ENCODE results near the gene LSG1.
A peak's percentile ranks its signal among the peaks of the same experiment; 100 is the strongest.

LSG1 gene

DNA sequence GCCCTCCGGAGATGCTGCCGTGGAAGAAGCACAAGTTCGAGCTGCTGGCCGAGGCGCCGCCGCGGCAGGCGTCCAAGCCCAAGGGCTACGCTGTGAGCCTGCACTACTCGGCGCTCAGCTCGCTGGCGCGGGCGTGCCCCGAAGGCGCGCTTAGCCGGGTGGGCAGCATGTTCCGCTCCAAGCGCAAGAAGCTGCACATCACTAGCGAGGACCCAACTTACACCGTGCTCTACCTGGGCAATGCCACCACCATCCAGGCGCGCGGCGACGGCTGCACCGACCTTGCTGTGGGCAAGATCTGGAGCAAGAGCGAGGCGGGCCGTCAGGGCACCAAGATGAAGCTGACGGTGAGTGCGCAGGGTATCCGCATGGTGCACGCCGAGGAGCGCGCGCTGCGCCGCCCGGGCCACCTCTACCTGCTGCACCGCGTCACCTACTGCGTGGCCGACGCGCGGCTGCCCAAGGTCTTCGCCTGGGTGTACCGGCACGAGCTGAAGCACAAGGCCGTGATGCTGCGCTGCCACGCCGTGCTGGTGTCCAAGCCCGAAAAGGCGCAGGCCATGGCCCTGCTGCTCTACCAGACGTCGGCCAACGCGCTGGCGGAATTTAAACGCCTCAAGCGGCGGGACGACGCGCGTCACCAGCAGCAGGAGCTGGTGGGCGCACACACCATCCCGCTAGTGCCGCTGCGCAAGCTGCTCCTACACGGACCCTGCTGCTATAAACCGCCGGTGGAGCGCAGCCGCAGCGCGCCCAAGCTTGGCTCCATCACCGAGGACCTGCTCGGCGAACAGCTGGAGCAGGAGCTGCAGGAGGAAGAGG lies 15.0 kb upstream of the LSG1 start:
- peak; percentile 19 for DNase-seq

DNA sequence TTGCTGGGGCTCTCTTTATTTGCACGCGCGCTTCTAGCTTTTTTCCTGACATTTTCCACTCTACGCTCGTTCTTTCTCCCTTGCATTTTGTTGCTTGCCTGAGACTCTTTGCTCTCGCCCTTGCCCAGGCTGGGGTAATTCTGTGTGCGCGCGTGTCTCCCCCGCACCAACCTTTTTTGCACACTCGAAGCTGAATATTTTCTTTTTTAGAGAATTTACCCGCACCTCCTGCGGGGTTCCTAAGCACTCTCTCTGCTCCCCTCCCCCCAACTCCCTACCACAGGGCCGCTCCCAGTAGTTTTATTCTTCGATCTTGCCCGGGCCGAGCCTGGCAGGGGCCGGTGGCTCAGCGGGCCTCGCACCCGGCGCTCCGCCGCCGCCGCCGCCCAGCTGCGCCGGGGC lies 14.4 kb upstream of the LSG1 start:
- no peak for DNase-seq

DNA sequence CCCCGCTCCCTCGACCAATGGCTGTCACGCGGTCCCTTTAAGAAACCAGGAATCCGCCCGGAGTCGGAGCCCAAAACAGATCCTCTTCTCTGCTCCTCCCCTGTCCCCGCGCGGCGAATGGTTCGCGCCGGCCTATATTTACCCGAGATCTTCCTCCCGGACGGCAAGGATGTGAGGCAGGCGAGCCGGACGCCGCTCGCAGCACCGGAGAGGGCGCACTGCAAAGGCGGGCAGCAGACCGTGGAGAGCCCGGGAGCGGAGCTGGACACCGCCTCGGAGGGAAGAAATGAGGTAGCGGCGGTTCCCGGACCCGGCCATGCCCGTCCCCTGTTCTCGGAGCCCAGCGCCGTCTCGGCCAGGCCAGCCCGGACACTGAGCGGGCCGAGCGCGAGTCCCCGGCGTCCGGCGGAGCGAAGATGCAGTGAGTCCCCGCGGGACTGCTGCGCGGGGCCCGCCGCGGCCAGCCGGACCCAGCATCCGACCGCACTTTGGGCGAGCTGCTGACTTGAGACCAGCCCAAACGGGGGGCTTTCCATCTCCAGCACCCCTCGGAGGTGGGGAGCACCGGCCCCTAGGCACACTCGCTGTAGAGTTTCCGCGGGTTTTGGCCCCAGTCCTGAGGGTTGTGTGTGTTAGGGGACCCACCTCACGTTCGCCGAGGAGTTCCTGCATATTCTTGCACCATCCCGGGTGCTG lies 13.9 kb upstream of the LSG1 start, which contains the start of gene FAM43A:
TSS of gene FAM43A (plus strand) at position 166 of the 696 bp plus-strand sequence. CDS start 944 bp downstream, outside the sequence.
- peak; percentile 74 for DNase-seq

DNA sequence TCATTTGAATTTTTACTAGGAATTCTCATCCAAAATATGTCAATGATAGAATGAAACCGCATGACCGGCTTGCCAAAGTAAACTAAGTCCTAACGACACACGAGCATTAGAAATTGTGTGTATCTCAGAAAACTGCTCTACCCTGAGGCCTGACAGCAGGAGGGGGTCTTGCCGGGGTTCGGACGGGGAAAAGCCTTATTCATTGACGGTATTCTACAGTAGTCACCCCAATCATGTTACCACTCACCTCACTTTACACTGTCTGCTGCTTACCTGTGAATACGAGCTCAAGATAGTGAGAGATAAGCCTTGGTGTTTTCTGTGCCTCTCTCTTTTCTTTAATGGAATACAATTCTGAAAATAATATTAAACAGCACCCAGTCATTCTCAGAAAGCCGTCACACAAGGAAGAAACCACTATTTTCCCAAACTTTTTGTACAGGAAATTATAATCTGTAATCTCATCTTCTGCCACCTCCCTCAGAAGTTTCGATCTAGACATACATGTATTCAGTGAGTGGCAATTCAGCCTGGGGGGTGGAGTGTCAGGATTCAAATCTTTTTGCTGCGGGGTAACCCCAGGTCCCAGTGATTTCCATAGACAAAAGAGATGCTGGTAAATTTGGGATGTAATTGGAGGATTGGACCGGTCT lies 13.2 kb upstream of the LSG1 start:
- no peak for DNase-seq

DNA sequence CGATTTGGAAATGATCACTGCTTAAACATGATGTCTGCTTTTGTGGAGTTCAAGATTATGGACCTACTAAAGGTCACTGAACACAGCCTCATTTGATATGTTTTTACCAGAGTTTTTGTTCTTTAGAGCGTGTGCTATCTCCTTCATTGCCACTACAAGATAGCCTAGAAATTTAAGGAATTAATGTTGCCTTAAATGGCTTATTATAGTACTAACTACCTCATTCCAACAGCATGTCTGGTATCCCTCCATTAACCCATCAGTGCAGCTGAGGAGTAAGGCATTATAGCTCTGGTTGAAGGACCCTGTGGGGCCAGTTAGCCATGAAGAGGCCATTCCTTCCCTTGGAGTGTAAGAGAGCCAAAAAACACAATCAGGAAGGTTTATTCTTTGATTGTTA lies 11.4 kb upstream of the LSG1 start:
- no peak for DNase-seq

DNA sequence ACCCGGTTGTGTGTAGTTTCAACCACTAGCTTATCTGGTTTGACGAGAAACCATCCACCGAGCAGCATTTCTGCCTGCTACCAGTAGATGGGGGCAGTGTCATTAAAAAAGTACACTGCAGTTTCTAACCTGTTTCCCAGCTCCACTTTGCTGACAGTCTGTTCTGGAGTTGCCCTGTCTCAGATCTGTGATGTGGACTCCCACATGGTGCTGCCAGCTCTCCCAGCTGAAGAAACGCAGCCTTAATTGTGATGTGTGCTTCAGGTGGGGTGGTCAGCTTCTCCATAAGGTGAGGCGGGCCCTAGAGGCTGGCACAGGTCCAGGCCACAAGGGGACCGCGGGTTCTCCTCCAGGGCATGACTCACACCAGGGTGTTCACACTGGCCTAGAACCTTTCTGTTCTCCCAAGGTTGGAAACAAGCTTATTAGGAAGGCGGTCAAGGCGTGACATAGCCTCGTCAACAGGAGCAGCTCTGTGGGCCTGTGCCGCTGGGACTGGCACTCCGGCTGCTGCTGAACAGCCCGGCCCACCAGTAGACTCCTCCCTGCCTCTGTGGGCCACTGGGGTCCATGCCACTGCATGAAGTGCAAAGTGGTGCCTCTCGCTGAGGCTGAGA lies 10.8 kb upstream of the LSG1 start:
- peak; percentile 55 for DNase-seq

DNA sequence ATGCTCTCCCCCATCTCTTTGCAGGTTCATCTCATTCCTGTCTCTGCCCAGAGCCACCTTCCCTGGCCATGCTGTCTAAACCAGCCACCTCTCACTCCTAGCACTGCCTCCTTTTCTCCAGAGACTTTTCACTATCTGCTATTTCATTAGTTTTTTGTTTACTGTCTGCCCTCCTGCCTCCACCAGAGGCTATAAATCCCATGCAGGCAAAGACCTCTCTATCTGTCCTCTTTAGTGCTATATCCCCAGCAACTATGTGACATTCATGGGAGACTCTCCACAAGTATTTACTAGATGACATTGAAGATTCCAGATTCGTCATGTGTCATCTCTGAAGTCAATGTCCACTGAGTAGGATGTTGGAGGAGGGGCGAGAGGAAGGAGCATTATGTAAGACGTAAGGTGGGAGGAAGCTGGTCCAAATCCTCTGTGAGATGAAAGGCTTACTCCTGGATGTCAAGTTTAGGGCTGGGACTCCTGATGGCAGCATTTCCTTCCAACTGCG lies 10.2 kb upstream of the LSG1 start:
- DNase-seq = no peak

DNA sequence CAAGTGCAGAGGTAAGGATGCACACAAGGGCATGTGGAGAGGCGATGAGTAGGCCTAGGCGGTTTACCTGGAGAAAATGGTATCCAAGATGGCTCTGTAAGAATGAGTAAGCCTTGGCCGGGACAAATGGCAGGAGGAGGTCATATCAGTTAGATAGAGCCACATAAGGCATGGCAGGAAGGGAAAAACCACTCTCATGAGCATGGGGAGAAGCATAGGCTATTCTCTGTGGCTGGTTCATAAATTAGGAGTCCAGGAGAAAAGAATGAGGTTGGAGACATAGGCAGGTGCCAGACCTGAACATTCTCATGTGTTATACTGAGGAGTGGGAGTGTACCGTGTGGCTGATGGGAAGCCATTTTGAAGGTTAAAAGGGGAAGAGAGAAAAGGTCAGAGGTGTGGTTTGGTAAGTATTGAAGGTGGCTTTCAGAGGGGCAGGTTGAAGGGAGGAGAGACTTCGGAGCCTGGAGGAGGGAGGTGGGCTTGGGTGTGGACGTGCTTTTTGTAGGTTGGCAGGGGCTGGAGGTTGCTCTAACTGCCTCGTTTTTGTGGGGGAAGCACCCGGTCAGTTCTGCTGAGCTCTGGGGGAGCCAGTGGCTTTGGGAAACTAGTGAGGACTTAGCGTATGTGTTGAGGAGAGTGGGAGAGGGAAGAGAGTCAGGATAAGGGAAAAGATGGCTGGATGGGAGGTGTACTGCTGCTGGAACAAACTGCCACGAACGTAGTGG lies 9.1 kb upstream of the LSG1 start:
- DNase-seq = no peak

DNA sequence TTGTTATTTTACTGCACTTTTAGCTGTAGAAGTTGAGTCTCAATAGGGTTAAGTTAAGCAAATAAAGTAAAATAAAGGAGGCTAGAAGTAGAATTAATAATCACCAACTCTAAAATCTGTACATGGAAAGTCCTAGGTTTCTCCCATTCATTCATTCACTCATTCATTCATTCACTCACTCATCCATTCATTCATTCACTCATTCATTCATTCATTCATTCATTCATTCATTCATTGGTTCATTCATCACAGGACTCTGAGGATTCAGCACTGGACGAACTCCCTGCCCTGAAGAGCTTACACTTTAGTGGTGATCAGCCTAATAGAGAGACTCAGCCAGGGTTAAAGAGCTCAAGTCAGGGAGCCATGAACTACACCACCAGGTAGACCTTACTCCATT lies 4.5 kb upstream of the LSG1 start:
- DNase-seq = no peak

DNA sequence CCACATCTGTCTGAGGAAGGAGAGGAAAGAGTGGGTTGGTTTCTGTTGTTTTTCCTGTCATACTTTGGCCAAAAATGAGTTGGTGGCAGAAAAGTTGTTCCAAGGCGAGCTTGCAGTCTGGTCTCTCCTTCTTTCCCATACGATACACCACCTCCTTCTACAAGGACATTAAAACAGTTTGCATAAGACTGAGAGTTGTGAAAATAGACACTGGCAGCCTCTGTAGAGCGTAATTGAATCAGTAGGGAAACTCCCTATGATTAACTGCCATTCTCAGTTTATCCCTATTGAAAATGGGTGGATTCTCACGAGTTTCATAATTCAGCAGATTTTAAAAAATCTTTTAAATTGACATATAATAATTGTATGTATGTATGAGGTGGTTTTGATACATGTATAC lies 3.7 kb upstream of the LSG1 start:
- no peak for DNase-seq

DNA sequence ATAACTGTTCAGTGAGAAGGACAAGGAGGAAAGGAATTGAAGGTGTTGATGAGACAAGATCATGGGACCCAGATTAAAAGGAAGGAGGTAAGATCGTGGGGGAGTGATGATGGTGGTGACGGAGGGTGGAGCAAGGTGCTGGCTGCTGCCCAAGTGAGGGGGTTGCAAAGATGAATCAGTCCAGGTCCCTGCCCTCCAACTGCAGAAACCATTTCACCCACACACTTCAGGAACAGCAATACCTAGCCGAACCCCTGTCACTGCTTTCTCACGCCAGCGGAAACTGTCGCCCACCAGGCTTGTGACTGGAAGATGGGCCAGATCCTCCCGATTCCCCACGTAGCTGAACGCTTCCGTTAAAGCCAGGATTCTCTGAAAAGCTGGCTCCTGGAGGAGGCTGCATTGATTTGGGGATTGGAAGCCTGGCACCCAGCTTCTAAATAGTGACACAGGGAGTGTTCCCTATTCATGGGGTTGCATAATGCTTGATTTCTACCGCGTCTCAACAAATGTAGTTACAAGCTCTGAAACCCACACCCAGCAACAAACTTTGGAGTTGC lies 3.2 kb upstream of the LSG1 start:
- DNase-seq = peak; percentile 71

DNA sequence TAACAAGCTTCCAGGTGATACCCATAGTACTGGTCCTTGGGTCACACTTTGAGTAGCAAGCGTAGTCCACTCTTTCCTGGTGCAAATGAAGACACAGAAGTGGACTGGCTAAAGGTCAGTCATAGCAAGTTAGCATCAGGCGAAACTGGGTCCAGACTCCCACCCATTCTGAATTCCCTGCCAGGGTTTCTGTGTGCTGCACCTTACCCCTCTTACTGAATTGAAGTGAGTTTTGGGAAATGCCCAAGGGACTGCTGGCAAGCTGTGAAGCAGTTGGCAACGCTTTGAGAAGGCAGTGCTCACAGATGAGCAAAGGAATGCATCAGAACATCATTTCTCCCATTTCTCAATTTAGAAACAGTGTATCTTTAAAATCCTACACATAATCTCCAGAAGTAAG lies 1.8 kb upstream of the LSG1 start:
- no peak for DNase-seq

DNA sequence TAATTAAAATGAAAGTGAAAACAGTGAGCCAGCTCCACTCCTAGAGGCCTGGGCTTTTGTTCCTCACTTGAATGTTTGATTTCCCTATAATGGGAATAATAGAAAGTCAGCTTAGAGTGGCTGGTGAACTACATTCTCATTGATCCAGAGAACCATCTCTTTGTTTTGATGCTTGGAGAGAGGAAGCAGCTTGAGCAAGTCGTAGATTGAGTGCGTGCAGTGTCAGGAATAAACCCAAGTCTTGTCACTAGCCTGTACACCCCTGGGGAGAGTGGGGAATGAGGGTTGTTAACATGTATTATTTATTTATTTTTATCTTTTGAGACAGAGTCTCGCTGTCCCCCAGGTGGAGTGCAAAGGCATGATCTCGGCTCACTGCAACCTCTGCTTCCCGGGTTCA lies 885 bp upstream of the LSG1 start:
- DNase-seq = no peak

DNA sequence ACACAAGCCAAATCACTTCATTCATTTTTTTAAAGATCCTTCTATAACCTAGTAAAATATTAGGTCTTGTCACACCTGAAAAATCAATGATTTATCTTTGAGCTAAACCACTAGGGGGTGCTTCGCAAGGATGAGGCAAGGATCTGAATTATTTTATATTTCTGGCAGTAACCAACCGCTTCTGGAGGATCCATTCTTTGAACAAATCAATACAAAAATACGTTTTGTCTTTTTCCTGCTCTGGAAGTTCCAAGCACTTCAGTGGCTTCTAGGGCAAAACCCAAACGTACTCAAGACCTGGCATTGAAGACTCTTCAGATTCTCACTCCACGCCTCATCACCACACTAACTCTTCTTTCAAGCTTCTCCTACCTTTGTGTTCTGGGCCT lies 486 bp downstream of the LSG1 start:
- DNase-seq = no peak

DNA sequence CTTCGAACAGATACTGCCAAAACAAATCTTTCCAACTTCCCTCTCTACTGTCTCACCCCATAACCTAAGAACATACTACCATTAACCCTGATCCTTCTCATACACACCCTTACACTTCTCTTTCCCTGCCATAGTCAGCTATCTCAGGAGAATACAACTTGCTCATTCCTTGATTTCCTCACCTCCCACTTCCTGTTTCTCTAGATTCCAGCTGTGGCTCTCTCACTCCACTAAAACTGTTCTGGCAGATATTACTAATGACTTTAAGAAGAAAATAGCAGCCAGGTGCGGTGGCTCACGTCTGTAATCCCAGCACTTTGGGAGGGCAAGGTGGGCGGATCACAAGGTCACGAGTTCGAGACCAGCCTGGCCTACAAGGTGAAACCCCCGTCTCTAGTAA lies 4.6 kb downstream of the LSG1 start:
- no peak for DNase-seq

DNA sequence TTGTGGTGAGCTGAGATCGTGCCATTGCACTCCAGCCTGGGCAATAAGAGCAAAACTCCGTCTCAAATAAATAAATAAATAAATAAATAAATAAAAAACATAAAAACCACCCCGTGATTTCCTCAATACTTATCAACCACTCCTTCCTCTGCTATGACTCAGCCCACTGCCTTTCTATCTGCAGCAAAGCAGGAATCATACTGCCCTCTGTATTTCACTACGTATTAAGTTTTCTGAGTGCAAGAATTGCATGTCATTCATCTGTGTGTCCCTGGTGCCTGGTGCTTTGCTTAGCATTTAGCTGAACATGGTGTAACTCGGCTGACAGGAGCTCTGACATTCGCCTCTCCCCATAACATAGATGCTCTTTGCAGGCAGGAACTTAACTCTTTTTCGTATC lies 7.1 kb downstream of the LSG1 start:
- no peak for DNase-seq

DNA sequence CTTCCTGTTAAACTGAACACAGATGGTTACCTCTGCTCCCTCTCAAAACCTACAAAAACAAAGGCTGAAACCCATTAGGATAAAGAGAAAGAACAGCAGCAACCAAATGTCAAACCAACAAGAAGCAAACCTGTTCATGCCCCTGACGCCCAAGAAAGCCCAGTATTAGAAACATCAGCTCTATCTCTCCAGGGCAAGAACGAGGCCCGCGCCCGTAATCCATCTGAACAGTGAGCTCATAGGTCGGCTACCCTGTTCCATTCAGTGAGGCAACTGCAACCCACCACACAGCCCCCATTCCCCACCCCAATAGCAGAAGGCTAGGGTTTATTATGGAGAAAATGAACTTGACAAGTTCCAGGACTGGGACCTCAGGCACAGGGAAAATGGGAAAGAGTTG lies 10.0 kb downstream of the LSG1 start:
- no peak for DNase-seq

DNA sequence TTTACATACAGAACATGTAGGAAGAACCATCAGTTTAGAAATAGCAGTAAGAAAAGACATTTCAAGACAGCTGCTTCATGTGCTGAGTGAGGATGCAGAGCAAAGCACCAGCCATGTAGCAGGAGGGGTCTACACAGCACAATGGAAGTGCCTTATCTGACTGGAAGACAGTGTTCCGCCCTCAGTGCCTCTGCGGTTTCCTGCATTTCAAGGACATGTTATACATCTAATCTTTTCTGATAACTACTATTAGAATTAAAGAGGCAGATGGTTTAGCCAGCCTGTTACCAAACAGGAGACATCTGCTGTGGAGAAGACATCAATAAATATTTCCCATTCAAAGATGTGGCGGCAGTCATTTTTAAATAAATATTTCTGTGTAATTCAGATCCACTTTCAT lies 10.6 kb downstream of the LSG1 start:
- DNase-seq = no peak

DNA sequence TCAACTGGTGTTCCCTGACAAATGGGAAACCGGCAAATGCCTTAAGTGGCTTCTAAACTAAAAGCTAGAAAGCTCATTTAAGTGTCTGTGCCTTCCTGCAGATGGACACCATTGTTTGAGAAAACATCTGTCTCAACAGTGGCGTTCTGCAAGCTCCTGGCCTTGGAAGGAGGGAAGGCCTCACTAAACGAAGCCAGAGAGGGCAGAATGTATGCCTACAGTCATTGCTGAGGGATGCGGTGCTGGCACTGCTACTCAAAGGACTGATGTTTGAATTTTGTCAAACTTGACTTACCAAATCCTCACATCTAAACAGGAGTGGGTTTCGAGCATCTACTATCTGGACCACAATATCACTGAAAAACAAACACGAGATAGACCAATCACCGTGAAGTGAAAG lies 12.2 kb downstream of the LSG1 start:
- DNase-seq = no peak

DNA sequence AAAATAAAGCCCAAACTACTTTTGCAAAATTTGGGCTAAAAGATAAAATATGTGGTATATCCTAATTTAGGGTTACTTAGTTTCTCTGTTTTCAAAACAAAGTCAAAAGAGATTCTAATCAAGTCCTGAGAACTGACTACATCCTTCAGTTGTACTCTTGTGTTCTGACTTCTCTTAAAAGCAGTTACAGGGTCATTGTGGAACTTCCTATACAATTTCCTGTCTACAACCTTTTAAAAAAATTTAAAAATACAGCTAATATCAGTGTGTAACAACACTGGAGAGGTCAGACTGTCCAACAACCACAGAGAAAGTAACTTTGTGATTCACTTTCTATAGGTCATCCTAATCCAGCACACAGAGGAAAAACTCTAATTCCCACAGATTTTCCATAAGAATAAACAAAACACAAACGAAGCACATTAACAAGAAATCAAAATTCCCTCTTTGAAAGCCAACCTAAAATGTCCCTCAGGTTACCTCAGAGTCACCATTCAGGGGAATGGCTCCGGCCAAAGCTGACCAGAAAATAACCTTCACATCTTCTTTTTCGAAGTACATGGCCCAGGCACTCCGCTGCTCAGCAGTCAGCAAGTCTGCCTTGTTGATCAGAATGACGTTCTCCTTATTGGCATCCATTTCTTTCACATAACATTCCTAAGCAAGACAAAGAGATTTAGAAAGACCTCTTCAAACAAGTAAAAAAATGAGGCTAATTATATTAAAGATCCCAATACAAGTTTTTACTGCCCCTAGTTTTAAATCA lies 13.3 kb downstream of the LSG1 start:
- DNase-seq = no peak

DNA sequence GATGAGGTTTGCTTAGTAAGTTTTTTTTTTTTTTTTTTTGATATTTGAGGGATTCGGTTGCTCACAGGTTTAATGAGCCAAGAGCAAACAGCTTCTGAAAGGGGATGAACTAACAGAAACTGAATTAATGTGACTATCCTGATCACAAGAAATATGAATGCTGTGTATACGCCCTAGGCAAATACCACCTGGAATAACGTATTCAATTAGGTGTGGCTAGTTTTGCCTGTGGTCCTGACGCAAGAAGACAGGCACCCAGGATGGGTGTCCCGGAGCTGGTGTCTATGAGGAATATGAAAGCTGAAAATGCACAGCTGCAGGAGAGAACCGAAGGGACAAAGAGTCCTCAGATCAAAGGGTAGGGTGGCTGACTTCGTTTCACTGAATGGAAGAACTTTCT lies 14.6 kb downstream of the LSG1 start:
- DNase-seq = no peak

DNA sequence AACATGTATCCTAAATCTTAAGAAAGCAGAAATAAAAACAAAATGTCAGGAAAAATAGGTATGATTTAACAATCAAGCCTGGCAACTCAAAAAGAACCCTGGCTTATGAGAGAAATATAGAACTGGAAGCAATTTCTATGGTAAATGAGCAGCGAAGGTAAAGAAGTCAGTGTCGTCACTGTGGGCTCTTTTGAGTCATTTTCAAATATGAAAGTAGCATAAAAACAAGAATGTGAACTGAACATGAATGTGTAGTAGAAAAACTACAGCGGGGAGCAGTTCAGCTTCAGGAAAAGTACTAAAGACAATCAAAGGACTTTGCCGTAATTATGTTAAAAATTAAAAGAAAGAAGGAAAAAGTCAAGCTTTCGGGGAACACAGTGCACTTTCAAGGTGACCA lies 17.5 kb downstream of the LSG1 start:
- no peak for DNase-seq

All from stimulated activated CD4-positive, alpha-beta T cell treated with anti-CD3 and anti-CD28 coated beads, Interleukin-12 subunit alpha, Interleukin-12 subunit beta, amount 100 ng/mL, for 4 hours (primary cell).